ENCODE measurements around the gene LMOD1. TPM values are rescaled to one million over a fixed set of nuclear protein-coding genes. Genes with fewer than 3 reads are reported as not detected.
A peak's percentile ranks its signal among the peaks of the same experiment; 100 is the strongest.

Gene LMOD1
- not detected for total RNA-seq
- polyA plus RNA-seq = not detected

- Histone ChIP-seq H3K27me3 (ENCODE audit: control insufficient read depth, insufficient read depth, low read length) (peaks cover 36% of the 10 kb centered on the region), H3K4me1 (ENCODE audit: control insufficient read depth, insufficient read depth, low read length, poor library complexity, severe bottlenecking) (peaks cover 9% of the 10 kb centered on the region), H3K4me3 (ENCODE audit: low read depth, low read length) (no peak within 1 kb of the TSS), H3K27ac (ENCODE audit: insufficient read depth, low read length, poor library complexity, severe bottlenecking) (no peak within 1 kb of the TSS), H3K9me3 (ENCODE audit: control insufficient read depth in 2 of 2, low read length in 2 of 2) (no peaks in the 10 kb centered on the region), H3K36me3 (ENCODE audit: control insufficient read depth, insufficient read depth, low read length) (no peaks in the 10 kb centered on the region)
- Mint-ChIP-seq H3K36me3 (no peaks in the 10 kb centered on the region), H3K9me3 (peaks cover 0 to 4% (median 0%) of the 10 kb centered on the region in 7 donors), H3K27me3 (peaks cover 76% of the 10 kb centered on the region), H3K4me3 (peak within 1 kb of the TSS in 3 of 4 donors; percentile 24 to 69 (median 55)), H3K4me1 (peaks cover 0 to 14% (median 7%) of the 10 kb centered on the region in 4 donors), H3K27ac (peak within 1 kb of the TSS in 1 of 3 donors; percentile 79)
- ATAC-seq (ENCODE audit: low read depth in 2 of 2) (peak in 1 of 2 donors; percentile 34), DNase-seq (no peak)
Measured at GRCh38 chr1:201946224-201946908, at the start of gene LMOD1. Gene LMOD1, minus strand, starts transcription at chr1:201946548. Its CDS starts 208 bp downstream, at chr1:201946340.

GRCh38 chr1:201990427-201990826 lies 44.1 kb upstream of the LMOD1 start:
- no peaks in the 10 kb centered on the region for H3K4me1 ChIP-seq (ENCODE audit: control insufficient read depth, insufficient read depth, low read length, poor library complexity, severe bottlenecking)
- H3K4me3 Mint-ChIP-seq = no peak overlapping the region
- DNase-seq = no peak
- H3K36me3 Mint-ChIP-seq = peaks cover 48% of the 10 kb centered on the region
- no peaks in the 10 kb centered on the region for H3K9me3 Mint-ChIP-seq
- H3K4me1 Mint-ChIP-seq = peaks cover 0 to 6% (median under 1%) of the 10 kb centered on the region in 4 donors
- ATAC-seq (ENCODE audit: low read depth in 2 of 2) = no peak
- H3K27ac ChIP-seq (ENCODE audit: insufficient read depth, low read length, poor library complexity, severe bottlenecking) = no peak overlapping the region
- H3K4me3 ChIP-seq (ENCODE audit: low read depth, low read length) = no peak overlapping the region
- H3K27ac Mint-ChIP-seq = no peak overlapping the region
- no peaks in the 10 kb centered on the region for H3K9me3 ChIP-seq (ENCODE audit: control insufficient read depth in 2 of 2, low read length in 2 of 2)
- H3K27me3 ChIP-seq (ENCODE audit: control insufficient read depth, insufficient read depth, low read length) = no peaks in the 10 kb centered on the region
- H3K36me3 ChIP-seq (ENCODE audit: control insufficient read depth, insufficient read depth, low read length) = peaks cover 50% of the 10 kb centered on the region
- H3K27me3 Mint-ChIP-seq = no peaks in the 10 kb centered on the region

DNA sequence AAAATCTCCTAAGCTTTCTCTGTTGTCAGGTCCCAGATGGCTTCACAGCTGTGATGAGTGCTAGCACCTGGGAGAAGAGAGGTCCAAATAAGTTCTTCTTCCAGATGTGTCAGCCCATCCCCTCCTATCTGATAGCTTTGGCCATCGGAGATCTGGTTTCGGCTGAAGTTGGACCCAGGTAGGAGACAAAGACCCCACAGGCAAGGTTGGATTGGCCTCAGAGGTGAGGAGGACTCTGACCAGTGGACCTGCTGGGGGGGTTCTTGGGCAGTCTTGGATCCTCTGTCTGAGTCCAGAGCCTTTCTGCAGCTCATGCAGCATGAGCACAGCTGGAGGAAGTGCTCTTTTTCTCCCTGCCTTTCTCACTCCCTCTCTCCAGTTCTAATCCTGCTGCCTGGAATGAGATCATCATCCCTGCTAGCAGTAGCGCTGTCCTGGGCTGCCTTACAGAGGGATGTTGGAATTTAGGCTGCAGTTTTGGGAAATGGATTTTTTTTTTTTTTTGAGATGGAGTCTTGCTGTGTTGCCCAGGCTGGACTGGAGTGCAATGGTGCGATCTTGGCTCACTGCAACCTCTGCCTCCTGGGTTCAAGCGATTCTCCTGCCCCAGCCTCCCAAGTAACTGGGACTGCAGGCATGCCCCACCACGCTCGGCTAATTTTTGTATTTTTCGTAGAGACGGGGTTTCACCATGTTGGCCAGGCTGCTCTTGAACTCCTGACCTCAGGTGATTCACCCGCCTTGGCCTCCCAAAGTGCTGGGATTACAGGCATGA lies 43.2 kb upstream of the LMOD1 start:
- ATAC-seq (ENCODE audit: low read depth in 2 of 2) = no peak

DNA sequence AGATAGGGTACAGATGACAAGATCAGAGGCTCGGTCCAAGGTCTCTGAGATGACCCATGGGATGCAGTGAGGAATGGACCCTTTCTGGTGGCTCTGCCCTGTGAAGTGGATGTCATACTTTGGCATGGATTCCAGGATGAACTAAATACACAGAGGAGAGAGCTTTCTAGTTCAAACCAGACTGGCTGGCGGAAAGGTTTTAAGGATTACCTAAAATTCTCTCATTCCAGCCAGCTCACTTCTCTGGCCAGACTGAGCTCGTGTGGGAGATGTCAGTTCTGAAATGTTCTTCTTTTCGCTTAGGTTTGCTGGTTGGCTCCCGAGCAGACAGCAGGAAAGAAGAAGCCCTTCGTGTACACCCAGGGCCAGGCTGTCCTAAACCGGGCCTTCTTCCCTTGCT lies 42.3 kb upstream of the LMOD1 start:
- Mint-ChIP-seq H3K9me3 (no peaks in the 10 kb centered on the region), H3K4me1 (peaks cover 9 to 19% (median 11%) of the 10 kb centered on the region in 4 donors), H3K4me3 (no peak overlapping the region), H3K27ac (no peak overlapping the region), H3K36me3 (peaks cover 35% of the 10 kb centered on the region), H3K27me3 (no peaks in the 10 kb centered on the region)
- Histone ChIP-seq H3K9me3 (ENCODE audit: control insufficient read depth in 2 of 2, low read length in 2 of 2) (no peaks in the 10 kb centered on the region), H3K36me3 (ENCODE audit: control insufficient read depth, insufficient read depth, low read length) (peaks cover 42% of the 10 kb centered on the region), H3K4me3 (ENCODE audit: low read depth, low read length) (no peak overlapping the region), H3K27me3 (ENCODE audit: control insufficient read depth, insufficient read depth, low read length) (no peaks in the 10 kb centered on the region), H3K27ac (ENCODE audit: insufficient read depth, low read length, poor library complexity, severe bottlenecking) (no peak overlapping the region), H3K4me1 (ENCODE audit: control insufficient read depth, insufficient read depth, low read length, poor library complexity, severe bottlenecking) (peaks cover 2% of the 10 kb centered on the region)
- no peak for ATAC-seq (ENCODE audit: low read depth in 2 of 2)
- no peak for DNase-seq

More for the DNA sequence above, 43.2 kb upstream of the LMOD1 start:
- H3K4me3 ChIP-seq (ENCODE audit: low read depth, low read length) = no peak overlapping the region
- no peaks in the 10 kb centered on the region for H3K9me3 Mint-ChIP-seq
- peaks cover 44% of the 10 kb centered on the region for H3K36me3 Mint-ChIP-seq
- peaks cover 49% of the 10 kb centered on the region for H3K36me3 ChIP-seq (ENCODE audit: control insufficient read depth, insufficient read depth, low read length)
- DNase-seq = no peak
- no peaks in the 10 kb centered on the region for H3K4me1 ChIP-seq (ENCODE audit: control insufficient read depth, insufficient read depth, low read length, poor library complexity, severe bottlenecking)
- no peak overlapping the region for H3K27ac ChIP-seq (ENCODE audit: insufficient read depth, low read length, poor library complexity, severe bottlenecking)
- H3K4me1 Mint-ChIP-seq = peaks cover 1 to 10% (median 4%) of the 10 kb centered on the region in 4 donors
- H3K27me3 Mint-ChIP-seq = no peaks in the 10 kb centered on the region
- H3K9me3 ChIP-seq (ENCODE audit: control insufficient read depth in 2 of 2, low read length in 2 of 2) = no peaks in the 10 kb centered on the region
- no peak overlapping the region for H3K4me3 Mint-ChIP-seq
- no peaks in the 10 kb centered on the region for H3K27me3 ChIP-seq (ENCODE audit: control insufficient read depth, insufficient read depth, low read length)
- H3K27ac Mint-ChIP-seq = no peak overlapping the region

- Mint-ChIP-seq H3K4me1 (peaks cover 12 to 31% (median 21%) of the 10 kb centered on the region in 4 donors), H3K27ac (peak overlapping the region in 1 of 3 donors; percentile 31), H3K36me3 (peaks cover 19% of the 10 kb centered on the region), H3K9me3 (no peaks in the 10 kb centered on the region), H3K27me3 (peaks cover 6% of the 10 kb centered on the region), H3K4me3 (peak overlapping the region in 2 of 4 donors; percentile 68 to 83)
- no peak for ATAC-seq (ENCODE audit: low read depth in 2 of 2)
- Histone ChIP-seq H3K36me3 (ENCODE audit: control insufficient read depth, insufficient read depth, low read length) (peaks cover 17% of the 10 kb centered on the region), H3K9me3 (ENCODE audit: control insufficient read depth in 2 of 2, low read length in 2 of 2) (no peaks in the 10 kb centered on the region), H3K4me1 (ENCODE audit: control insufficient read depth, insufficient read depth, low read length, poor library complexity, severe bottlenecking) (peaks cover 13% of the 10 kb centered on the region), H3K4me3 (ENCODE audit: low read depth, low read length) (no peak overlapping the region), H3K27me3 (ENCODE audit: control insufficient read depth, insufficient read depth, low read length) (no peaks in the 10 kb centered on the region), H3K27ac (ENCODE audit: insufficient read depth, low read length, poor library complexity, severe bottlenecking) (no peak overlapping the region)
- no peak for DNase-seq
Measured at GRCh38 chr1:201985355-201985754, 39.0 kb upstream of the LMOD1 start.

- H3K27ac Mint-ChIP-seq = peak overlapping the region in 1 of 3 donors; percentile 96
- Histone ChIP-seq H3K9me3 (ENCODE audit: control insufficient read depth in 2 of 2, low read length in 2 of 2) (no peaks in the 10 kb centered on the region), H3K27me3 (ENCODE audit: control insufficient read depth, insufficient read depth, low read length) (no peaks in the 10 kb centered on the region), H3K4me1 (ENCODE audit: control insufficient read depth, insufficient read depth, low read length, poor library complexity, severe bottlenecking) (peaks cover 13% of the 10 kb centered on the region), H3K27ac (ENCODE audit: insufficient read depth, low read length, poor library complexity, severe bottlenecking) (no peak overlapping the region), H3K36me3 (ENCODE audit: control insufficient read depth, insufficient read depth, low read length) (peaks cover 9% of the 10 kb centered on the region), H3K4me3 (ENCODE audit: low read depth, low read length) (no peak overlapping the region)
- H3K4me1 Mint-ChIP-seq = peaks cover 12 to 31% (median 21%) of the 10 kb centered on the region in 4 donors
- H3K4me3 Mint-ChIP-seq = peak overlapping the region; percentile 28 to 97 (median 80)
- H3K9me3 Mint-ChIP-seq = no peaks in the 10 kb centered on the region
- ATAC-seq (ENCODE audit: low read depth in 2 of 2) = no peak
- H3K36me3 Mint-ChIP-seq = peaks cover 11% of the 10 kb centered on the region
- no peak for DNase-seq
- peaks cover 6% of the 10 kb centered on the region for H3K27me3 Mint-ChIP-seq
Measured at GRCh38 chr1:201984446-201984845, 38.1 kb upstream of the LMOD1 start.

- Mint-ChIP-seq H3K4me1 (peaks cover 12 to 31% (median 21%) of the 10 kb centered on the region in 4 donors), H3K9me3 (no peaks in the 10 kb centered on the region), H3K27ac (peak overlapping the region; percentile 92 to 96 (median 94)), H3K36me3 (peaks cover 5% of the 10 kb centered on the region), H3K27me3 (peaks cover 6% of the 10 kb centered on the region), H3K4me3 (peak overlapping the region; percentile 84 to 100 (median 96))
- Histone ChIP-seq H3K36me3 (ENCODE audit: control insufficient read depth, insufficient read depth, low read length) (no peaks in the 10 kb centered on the region), H3K27ac (ENCODE audit: insufficient read depth, low read length, poor library complexity, severe bottlenecking) (peak overlapping the region; percentile 62), H3K4me1 (ENCODE audit: control insufficient read depth, insufficient read depth, low read length, poor library complexity, severe bottlenecking) (peaks cover 13% of the 10 kb centered on the region), H3K4me3 (ENCODE audit: low read depth, low read length) (peak overlapping the region; percentile 77), H3K9me3 (ENCODE audit: control insufficient read depth in 2 of 2, low read length in 2 of 2) (no peaks in the 10 kb centered on the region), H3K27me3 (ENCODE audit: control insufficient read depth, insufficient read depth, low read length) (no peaks in the 10 kb centered on the region)
- ATAC-seq (ENCODE audit: low read depth in 2 of 2) (no peak), DNase-seq (peak in 1 of 3 donors; percentile 28)
Measured at GRCh38 chr1:201983380-201983805, 37.0 kb upstream of the LMOD1 start.

All from CD4-positive, CD25-positive, alpha-beta regulatory T cell (primary cell).